CD14-positive monocyte (primary cell): Measurements from ENCODE around the gene POU1F1. TPM values are rescaled to one million over a fixed set of nuclear protein-coding genes. Genes with fewer than 3 reads are reported as not detected.

Source experiments
- DNase-seq, 3 donors: peaks; one replicate each; pipeline ENCODE4 v3.0.0-alpha.2; 2011 to 2022
- H2AFZ ChIP-seq: 2 replicates; pipeline ENCODE4 v1.6.0; 2012; ENCODE audit warnings: mild to moderate bottlenecking, low read depth, low read length, inconsistent platforms; ENCODE audit not compliant: insufficient read depth, poor library complexity, severe bottlenecking
- H3K27ac ChIP-seq, 2 donors: 1 replicate in 1 of 2; 2 replicates in 1 of 2; pipeline ENCODE4 v1.5.1; 2012 to 2013; ENCODE audit warnings: low read length in 2 of 2, control low read depth in 1 of 2, inconsistent platforms in 1 of 2, low read depth in 1 of 2, mild to moderate bottlenecking in 1 of 2
- H3K27me3 ChIP-seq, 2 donors: one replicate each; pipeline versions ENCODE4 v1.6.0 to v1.6.1; 2011 to 2013; ENCODE audit warnings: low read length in 2 of 2; ENCODE audit not compliant: control insufficient read depth in 2 of 2, insufficient read depth in 2 of 2
- H3K36me3 ChIP-seq, 2 donors: replicated peaks in 1 of 2; 1 replicate in 1 of 2; 2 replicates in 1 of 2; pipeline versions ENCODE4 v1.5.1 to v1.6.1; 2012 to 2013; ENCODE audit warnings: low read length in 2 of 2, control low read depth in 1 of 2, inconsistent platforms in 1 of 2, mild to moderate bottlenecking in 1 of 2; ENCODE audit not compliant: insufficient read depth in 2 of 2, control insufficient read depth in 1 of 2
- H3K4me1 ChIP-seq, 2 donors: 1 replicate in 1 of 2; 2 replicates in 1 of 2; pipeline versions ENCODE4 v1.5.1 to v1.6.1; 2012 to 2013; ENCODE audit warnings: low read length in 2 of 2, control low read depth in 1 of 2, inconsistent platforms in 1 of 2, mild to moderate bottlenecking in 1 of 2, moderate library complexity in 1 of 2; ENCODE audit not compliant: insufficient read depth in 2 of 2, control insufficient read depth in 1 of 2
- H3K4me2 ChIP-seq: replicated peaks from 2 replicates; pipeline ENCODE3; 2012; ENCODE audit warnings: low read length, moderate library complexity, mild to moderate bottlenecking; ENCODE audit not compliant: poor library complexity, severe bottlenecking; ENCODE audit errors: extremely low read depth
- H3K4me3 ChIP-seq, 3 experiments: fragments of 200-600 bp in 1 of 3; sonication (generic) in 1 of 3; replicated peaks in 1 of 3; 1 replicate in 2 of 3; 2 replicates in 1 of 3; pipeline ENCODE4 v1.5.1; 2011 to 2013; ENCODE audit warnings: low read length in 3 of 3, mild to moderate bottlenecking in 3 of 3, control low read depth in 2 of 3, low read depth in 2 of 3, inconsistent platforms in 1 of 3, moderate library complexity in 1 of 3
- H3K79me2 ChIP-seq: 2 replicates; pipeline ENCODE4 v1.6.0; 2012; ENCODE audit warnings: mild to moderate bottlenecking, control low read depth, inconsistent platforms, low read length, moderate library complexity; ENCODE audit not compliant: insufficient read depth
- H3K9ac ChIP-seq: 2 replicates; pipeline ENCODE4 v1.6.0; 2017; ENCODE audit warnings: low read length, mild to moderate bottlenecking; ENCODE audit not compliant: insufficient read depth, poor library complexity, severe bottlenecking
- H3K9me3 ChIP-seq, 2 donors: replicated peaks in 1 of 2; 1 replicate in 1 of 2; 2 replicates in 1 of 2; pipeline versions ENCODE4 v1.5.1 to v1.6.1; 2012 to 2013; ENCODE audit warnings: low read length in 2 of 2, control low read depth in 1 of 2; ENCODE audit not compliant: control insufficient read depth in 1 of 2, insufficient read depth in 1 of 2
- H4K20me1 ChIP-seq: 2 replicates; pipeline ENCODE4 v1.6.0; 2012; ENCODE audit warnings: mild to moderate bottlenecking, low read length, control low read depth, moderate library complexity; ENCODE audit not compliant: insufficient read depth
- H3K27ac Mint-ChIP-seq, 7 donors: one replicate each; pipeline ENCODE4 v1.8.0; 2020; ENCODE audit warnings: mild to moderate bottlenecking in 7 of 7, mixed read lengths in 7 of 7, moderate library complexity in 6 of 7, inconsistent platforms in 2 of 7
- H3K27me3 Mint-ChIP-seq, 3 donors: one replicate each; pipeline ENCODE4 v1.8.0; 2021 to 2022; ENCODE audit warnings: low read depth in 3 of 3, mild to moderate bottlenecking in 3 of 3, mixed read lengths in 3 of 3, moderate library complexity in 3 of 3, inconsistent platforms in 1 of 3
- H3K36me3 Mint-ChIP-seq, 2 donors: one replicate each; pipeline ENCODE4 v1.8.0; 2020; ENCODE audit warnings: mixed read lengths in 2 of 2, inconsistent platforms in 1 of 2, mild to moderate bottlenecking in 1 of 2
- H3K4me1 Mint-ChIP-seq: one replicate; pipeline ENCODE4 v1.8.0; 2020; ENCODE audit warnings: mild to moderate bottlenecking, mixed read lengths
- H3K4me3 Mint-ChIP-seq, 2 donors: one replicate each; pipeline ENCODE4 v1.8.0; 2020; ENCODE audit warnings: mild to moderate bottlenecking in 2 of 2, mixed read lengths in 2 of 2, moderate library complexity in 1 of 2
- H3K9me3 Mint-ChIP-seq, 7 donors: one replicate each; pipeline ENCODE4 v1.8.0; 2020 to 2022; ENCODE audit warnings: mixed read lengths in 7 of 7, mild to moderate bottlenecking in 6 of 7, moderate library complexity in 6 of 7, inconsistent platforms in 2 of 7
- WGBS: methylation state at CpG from one replicate; pipeline ENCODE4 v1.1.5; 2013; ENCODE audit warnings: missing lambda C conversion rate; ENCODE audit not compliant: insufficient coverage; 5-methylcytosine and 5-hydroxymethylcytosine counted together
- intact Hi-C, 2 donors: fragments of 100-400 bp; cut with micrococcal nuclease; formaldehyde crosslinking; loops; one replicate each; pipeline versions ENCODE4 v1.15.0 to v1.15.1; 2023
- polyA plus RNA-seq, 3 donors: library from polyadenylated mRNA; depleted of rRNA in 1 of 3; unstranded in 2 of 3; stranded (reverse) in 1 of 3; fragments of 300-500 nt in 2 of 3; fragments of >200 nt in 1 of 3; fragmentation: Illumina TruSeq in 2 of 3; gene quantifications; 1 replicate in 2 of 3; 2 replicates in 1 of 3; pipeline ENCODE4 v1.2.3, GENCODE V29; 2012 to 2021
- TF ChIP-seq, protein P1 (sequence below): fragments of 200-600 bp; IDR thresholded peaks from one replicate; pipeline ENCODE4 v1.8.0; 2022; ENCODE audit warnings: antibody characterized with exemption, mild to moderate bottlenecking

Gene POU1F1
- polyA plus RNA-seq, 3 donors = not detected

DNA sequence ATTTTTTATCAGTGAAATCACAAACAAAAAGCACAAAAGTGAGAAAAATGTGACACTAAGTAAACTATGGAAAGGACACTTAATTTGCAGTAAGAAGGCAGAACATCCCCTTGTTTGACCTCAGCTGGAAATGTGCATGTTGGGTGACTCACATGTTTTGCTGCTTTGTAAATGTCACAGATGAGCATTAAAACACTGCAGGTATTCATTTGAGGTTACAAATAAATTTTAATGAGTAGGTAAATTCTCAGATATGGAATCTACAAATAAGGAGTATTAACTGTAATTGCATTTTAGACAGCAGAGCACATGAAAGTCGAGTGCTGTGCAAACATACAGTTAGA, 29.0 kb downstream of the POU1F1 start:
- WGBS = no CpG with 5 or more reads among the region's 1 CpG
- H3K36me3 ChIP-seq = peaks cover 31 to 66% of the 10 kb centered on the region in 2 donors
- no peak overlapping the region for H2AFZ ChIP-seq
- H3K27ac ChIP-seq = no peak overlapping the region
- H3K4me3 Mint-ChIP-seq = no peak overlapping the region
- H4K20me1 ChIP-seq = peaks cover 9% of the 10 kb centered on the region
- H3K9ac ChIP-seq = no peak overlapping the region
- no peaks in the 10 kb centered on the region for H3K27me3 ChIP-seq
- H3K4me1 Mint-ChIP-seq = no peaks in the 10 kb centered on the region
- no peaks in the 10 kb centered on the region for H3K4me1 ChIP-seq
- H3K27me3 Mint-ChIP-seq = no peaks in the 10 kb centered on the region
- DNase-seq = no peak
- H3K36me3 Mint-ChIP-seq = peaks cover 53 to 58% of the 10 kb centered on the region in 2 donors
- TF ChIP-seq, protein P1, sequence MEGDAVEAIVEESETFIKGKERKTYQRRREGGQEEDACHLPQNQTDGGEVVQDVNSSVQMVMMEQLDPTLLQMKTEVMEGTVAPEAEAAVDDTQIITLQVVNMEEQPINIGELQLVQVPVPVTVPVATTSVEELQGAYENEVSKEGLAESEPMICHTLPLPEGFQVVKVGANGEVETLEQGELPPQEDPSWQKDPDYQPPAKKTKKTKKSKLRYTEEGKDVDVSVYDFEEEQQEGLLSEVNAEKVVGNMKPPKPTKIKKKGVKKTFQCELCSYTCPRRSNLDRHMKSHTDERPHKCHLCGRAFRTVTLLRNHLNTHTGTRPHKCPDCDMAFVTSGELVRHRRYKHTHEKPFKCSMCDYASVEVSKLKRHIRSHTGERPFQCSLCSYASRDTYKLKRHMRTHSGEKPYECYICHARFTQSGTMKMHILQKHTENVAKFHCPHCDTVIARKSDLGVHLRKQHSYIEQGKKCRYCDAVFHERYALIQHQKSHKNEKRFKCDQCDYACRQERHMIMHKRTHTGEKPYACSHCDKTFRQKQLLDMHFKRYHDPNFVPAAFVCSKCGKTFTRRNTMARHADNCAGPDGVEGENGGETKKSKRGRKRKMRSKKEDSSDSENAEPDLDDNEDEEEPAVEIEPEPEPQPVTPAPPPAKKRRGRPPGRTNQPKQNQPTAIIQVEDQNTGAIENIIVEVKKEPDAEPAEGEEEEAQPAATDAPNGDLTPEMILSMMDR = no peak
- H3K9me3 ChIP-seq = no peaks in the 10 kb centered on the region
- no peak overlapping the region for H3K4me3 ChIP-seq
- intact Hi-C loops = no loop called here
- H3K9me3 Mint-ChIP-seq = no peaks in the 10 kb centered on the region
- no peaks in the 10 kb centered on the region for H3K79me2 ChIP-seq
- no peak overlapping the region for H3K4me2 ChIP-seq
- no peak overlapping the region for H3K27ac Mint-ChIP-seq

DNA sequence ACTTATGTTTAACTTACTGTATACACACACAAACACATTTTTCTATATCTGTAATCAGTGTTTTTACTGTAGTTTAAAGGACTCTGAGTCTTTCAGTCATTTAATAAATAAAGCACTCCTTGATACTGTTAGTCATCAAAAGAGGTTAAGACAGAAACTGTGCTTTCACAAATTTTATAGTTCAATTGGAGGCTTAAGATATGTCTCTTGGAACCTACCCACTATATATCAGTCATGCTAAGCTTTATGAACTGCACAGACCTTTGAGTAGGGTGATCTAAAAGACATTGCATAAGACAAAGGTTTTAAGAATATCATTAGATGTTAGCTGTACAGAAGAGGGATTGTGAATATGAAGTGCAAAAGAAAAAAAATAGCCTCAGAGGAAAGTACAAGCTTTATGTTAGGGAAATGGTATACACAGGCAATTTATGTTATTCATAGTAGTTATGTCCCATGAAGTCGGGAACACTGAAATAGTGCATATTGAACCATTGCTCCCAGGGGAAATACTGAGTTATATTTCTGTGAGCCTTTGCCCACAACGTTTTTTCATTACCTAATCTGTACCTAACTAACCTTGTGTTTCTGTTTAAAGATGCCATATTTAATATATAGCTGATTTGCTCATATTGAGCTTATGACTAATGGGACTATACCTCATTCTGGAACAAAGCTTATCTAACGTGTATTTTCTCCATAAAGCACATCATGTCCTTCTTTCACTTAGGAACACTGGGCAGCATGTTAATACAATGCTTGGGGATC, 29.5 kb downstream of the POU1F1 start:
- Histone ChIP-seq H3K9me3 (no peaks in the 10 kb centered on the region), H3K36me3 (peaks cover 31 to 62% of the 10 kb centered on the region in 2 donors), H2AFZ (no peak overlapping the region), H3K4me3 (no peak overlapping the region), H3K4me2 (no peak overlapping the region), H4K20me1 (peaks cover 14% of the 10 kb centered on the region), H3K4me1 (no peaks in the 10 kb centered on the region), H3K79me2 (no peaks in the 10 kb centered on the region), H3K27ac (no peak overlapping the region), H3K9ac (no peak overlapping the region), H3K27me3 (no peaks in the 10 kb centered on the region)
- H3K27ac Mint-ChIP-seq = peak overlapping the region in 1 of 7 donors; percentile 25
- no peaks in the 10 kb centered on the region for H3K9me3 Mint-ChIP-seq
- H3K36me3 Mint-ChIP-seq = peaks cover 57 to 58% of the 10 kb centered on the region in 2 donors
- no peaks in the 10 kb centered on the region for H3K4me1 Mint-ChIP-seq
- intact Hi-C loops = no loop called here
- TF ChIP-seq, protein P1 = no peak
- H3K4me3 Mint-ChIP-seq = no peak overlapping the region
- 100% methylated on average over 1 of the region's 3 CpGs for WGBS
- no peak for DNase-seq
- H3K27me3 Mint-ChIP-seq = no peaks in the 10 kb centered on the region
